Measurements from ENCODE around the gene ASTN1.
"Not testable (repeated sequence)": the region's sequence is repeated elsewhere in the genome, so short reads cannot be mapped to it uniquely, and the experiment has no call there.

ASTN1 gene

GRCh38 chr1:177122461-177123251 is 41.9 kb downstream of the ASTN1 start:
- no peak for DNase-seq
- in situ Hi-C loops (cut with MboI; ENCODE audit: low pct_unique_long_range_greater_than_20kb, low sequenced_read_pairs): no loop called here

GRCh38 chr1:177119311-177119710 is 45.2 kb downstream of the ASTN1 start:
- no peak for DNase-seq
- in situ Hi-C loops (cut with MboI; ENCODE audit: low pct_unique_long_range_greater_than_20kb, low sequenced_read_pairs): no loop called here

- no peak for DNase-seq
- in situ Hi-C loops (cut with MboI; ENCODE audit: low pct_unique_long_range_greater_than_20kb, low sequenced_read_pairs): no loop called here
Observed at GRCh38 chr1:177118901-177119300, 45.6 kb downstream of the ASTN1 start.

DNA sequence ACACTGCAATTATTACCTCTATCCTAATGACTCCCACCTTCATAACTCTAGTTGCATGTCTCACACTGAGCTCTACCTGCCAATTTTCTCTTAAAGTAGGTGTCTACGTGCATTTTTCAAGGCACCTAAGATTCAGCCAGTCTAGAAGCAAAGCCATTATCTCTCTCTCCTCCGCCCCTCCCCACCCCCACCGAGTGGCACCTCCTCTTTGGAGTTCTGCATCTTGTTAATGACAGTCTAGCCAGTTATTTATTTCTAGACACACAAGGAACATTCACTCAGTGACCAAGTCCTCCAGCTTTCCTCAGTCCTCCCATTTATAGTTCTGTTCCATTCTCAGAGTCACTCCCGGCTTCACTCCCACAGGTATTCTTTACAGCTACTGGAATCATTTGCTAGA is 47.6 kb downstream of the ASTN1 start:
- in situ Hi-C loops (cut with MboI; ENCODE audit: low pct_unique_long_range_greater_than_20kb, low sequenced_read_pairs): no loop called here
- no peak for DNase-seq

GRCh38 chr1:177106614-177107365 is 57.7 kb downstream of the ASTN1 start:
- in situ Hi-C loops (cut with MboI; ENCODE audit: low pct_unique_long_range_greater_than_20kb, low sequenced_read_pairs): no loop called here

GRCh38 chr1:177106196-177106595 is 58.3 kb downstream of the ASTN1 start:
- in situ Hi-C loops (cut with MboI; ENCODE audit: low pct_unique_long_range_greater_than_20kb, low sequenced_read_pairs): no loop called here
- no peak for DNase-seq

More at GRCh38 chr1:177106614-177107365, 57.7 kb downstream of the ASTN1 start:
- no peak for DNase-seq

GRCh38 chr1:177103005-177103852 is 61.3 kb downstream of the ASTN1 start:
- no peak for DNase-seq
- in situ Hi-C loops (cut with MboI; ENCODE audit: low pct_unique_long_range_greater_than_20kb, low sequenced_read_pairs): no loop called here

GRCh38 chr1:177092001-177092400 is 72.5 kb downstream of the ASTN1 start:
- no peak for DNase-seq
- in situ Hi-C loops (cut with MboI; ENCODE audit: low pct_unique_long_range_greater_than_20kb, low sequenced_read_pairs): no loop called here

- no peak for DNase-seq
- in situ Hi-C loops (cut with MboI; ENCODE audit: low pct_unique_long_range_greater_than_20kb, low sequenced_read_pairs): no loop called here
Observed at GRCh38 chr1:177091040-177091439, 73.5 kb downstream of the ASTN1 start.

DNA sequence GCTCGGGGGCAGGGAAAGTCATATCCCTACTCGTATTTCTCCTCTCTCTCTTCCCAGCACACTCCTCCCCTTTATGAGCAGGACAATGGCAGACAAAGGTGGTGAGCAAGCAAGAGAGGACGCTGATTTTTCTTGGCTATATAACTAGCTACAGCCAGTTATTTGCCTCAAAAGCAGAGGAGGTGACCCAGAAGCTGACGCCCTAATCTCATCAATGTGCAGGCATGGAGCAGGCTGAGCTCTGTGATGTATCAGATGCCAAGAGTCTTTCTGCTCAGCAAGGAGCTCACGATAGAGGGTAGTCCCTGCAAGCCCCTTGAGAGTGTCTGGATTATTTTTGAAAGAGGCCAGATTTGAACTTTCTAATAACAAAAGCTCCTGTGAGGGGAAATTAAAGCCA is 75.5 kb downstream of the ASTN1 start:
- DNase-seq: no peak
- in situ Hi-C loops (cut with MboI; ENCODE audit: low pct_unique_long_range_greater_than_20kb, low sequenced_read_pairs): no loop called here

DNA sequence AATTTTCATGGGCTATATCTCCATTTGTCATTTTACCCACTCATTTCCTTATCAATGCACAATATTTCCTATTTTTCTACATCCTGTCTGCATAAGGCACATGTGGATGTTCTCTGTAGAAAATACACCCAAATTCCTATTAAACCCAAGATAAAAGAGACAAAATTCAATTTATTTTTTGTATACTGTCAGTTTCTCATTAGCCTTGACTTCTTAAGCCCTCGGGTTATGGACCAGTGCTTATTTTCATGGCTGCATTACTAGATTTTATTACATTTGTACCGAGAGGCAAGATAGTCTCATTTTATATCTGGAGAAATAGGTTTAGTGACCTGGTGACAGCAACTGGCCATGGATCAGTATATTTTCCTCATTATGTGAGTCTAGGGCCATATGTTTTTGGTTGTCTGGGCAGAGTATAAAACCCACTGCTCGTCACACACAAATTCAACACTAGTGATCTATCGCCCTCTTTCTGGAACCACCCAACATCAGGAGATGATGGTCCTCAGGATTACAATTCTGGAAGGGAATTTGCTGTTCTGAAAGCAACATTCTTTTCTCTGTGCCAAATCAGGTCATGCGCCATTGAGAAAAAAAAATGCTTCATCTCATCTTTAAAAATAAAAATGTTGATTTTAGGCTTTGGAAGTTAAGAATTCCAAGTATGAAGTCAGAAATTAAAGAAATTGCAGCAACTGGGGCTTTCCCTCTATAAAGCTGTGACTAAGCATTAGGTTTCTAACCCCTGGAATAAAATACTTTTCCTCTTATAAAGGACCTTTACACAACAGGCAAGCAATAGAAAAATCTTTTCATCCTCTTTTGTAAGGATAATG is 81.4 kb downstream of the ASTN1 start:
- DNase-seq: no peak
- in situ Hi-C loops (cut with MboI; ENCODE audit: low pct_unique_long_range_greater_than_20kb, low sequenced_read_pairs): no loop called here

- no peak for DNase-seq
- in situ Hi-C loops (cut with MboI; ENCODE audit: low pct_unique_long_range_greater_than_20kb, low sequenced_read_pairs): no loop called here
Observed at GRCh38 chr1:177080564-177080963, 83.9 kb downstream of the ASTN1 start.

DNA sequence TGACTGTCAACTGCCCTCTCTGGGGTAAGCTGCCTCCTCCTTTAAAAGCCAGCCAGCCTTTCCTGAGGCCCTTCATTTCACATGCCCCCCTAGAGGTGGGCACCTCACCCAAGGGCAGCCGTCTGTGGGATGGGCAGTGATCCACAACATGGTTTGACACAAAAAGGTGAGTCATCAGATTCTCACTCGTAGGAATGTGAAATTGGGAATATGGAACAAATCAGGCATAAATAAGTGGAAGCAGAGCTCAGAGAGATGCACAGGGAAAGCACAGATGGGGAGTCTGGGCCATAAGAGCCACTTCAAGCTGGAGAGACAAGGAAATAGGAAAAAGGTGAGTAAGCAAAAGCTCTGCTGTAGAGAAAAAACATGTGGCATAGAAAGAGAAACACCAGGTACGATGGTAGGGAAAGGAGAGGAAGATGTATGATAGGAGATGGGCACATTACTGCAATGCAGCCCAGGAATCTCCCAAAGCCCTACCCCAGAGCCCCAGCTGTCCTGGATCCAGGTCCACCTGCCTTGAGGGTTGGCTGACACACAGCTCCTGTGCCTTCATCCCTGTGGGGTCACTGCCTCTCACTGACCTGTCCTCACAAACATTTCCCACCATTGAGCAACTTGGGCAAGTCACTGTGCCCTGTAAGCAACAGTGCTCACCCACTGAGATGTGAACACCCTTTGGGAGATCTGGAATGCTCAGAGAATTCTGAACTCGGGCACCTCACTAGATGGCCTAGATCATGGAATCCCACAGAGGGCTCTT is 86.6 kb downstream of the ASTN1 start:
- DNase-seq: no peak
- in situ Hi-C loops (cut with MboI; ENCODE audit: low pct_unique_long_range_greater_than_20kb, low sequenced_read_pairs): no loop called here

- in situ Hi-C loops (cut with MboI; ENCODE audit: low pct_unique_long_range_greater_than_20kb, low sequenced_read_pairs): no loop called here
- DNase-seq: no peak
Observed at GRCh38 chr1:177077006-177077405, 87.5 kb downstream of the ASTN1 start.

DNA sequence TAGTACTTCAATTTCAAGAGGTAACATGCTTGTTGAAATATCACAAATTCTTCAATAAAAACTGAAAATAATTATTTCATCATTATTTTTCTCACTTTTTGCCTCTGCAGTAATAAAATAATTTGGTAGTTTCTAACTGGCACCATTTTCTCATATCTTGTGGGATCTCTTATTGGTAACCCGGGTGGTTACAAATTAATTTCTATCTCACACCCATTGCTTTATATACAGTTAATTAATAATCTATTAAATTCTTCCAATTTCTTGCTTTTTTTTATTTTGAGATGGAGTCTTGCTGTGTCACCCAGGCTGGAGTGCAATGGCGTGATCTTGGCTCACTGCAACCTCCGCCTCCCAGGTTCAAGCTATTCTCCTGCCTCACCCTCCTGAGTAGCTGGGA is 89.7 kb downstream of the ASTN1 start:
- DNase-seq; in situ Hi-C loops (cut with MboI; ENCODE audit: low pct_unique_long_range_greater_than_20kb, low sequenced_read_pairs): not testable (repeated sequence)

DNA sequence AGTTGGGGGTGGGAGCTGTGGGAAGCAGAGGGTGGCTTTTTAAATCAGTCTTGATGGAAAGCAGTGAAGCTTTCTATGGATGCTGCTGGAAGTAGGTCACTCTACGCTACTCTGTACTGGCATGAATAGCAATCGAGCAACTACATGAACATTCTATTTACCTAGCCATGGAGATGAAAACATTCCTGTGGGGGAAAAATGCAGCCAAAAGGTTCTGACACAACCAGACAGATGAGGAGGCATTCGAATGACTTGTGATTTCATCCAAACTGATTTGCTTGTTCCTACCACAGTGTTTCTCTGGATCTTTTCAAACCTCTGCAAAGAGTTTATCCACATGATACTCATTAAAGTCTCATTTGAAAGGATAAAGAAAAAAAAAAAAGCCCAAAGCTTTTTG is 95.0 kb downstream of the ASTN1 start:
- no peak for DNase-seq
- in situ Hi-C loops (cut with MboI; ENCODE audit: low pct_unique_long_range_greater_than_20kb, low sequenced_read_pairs): no loop called here

DNA sequence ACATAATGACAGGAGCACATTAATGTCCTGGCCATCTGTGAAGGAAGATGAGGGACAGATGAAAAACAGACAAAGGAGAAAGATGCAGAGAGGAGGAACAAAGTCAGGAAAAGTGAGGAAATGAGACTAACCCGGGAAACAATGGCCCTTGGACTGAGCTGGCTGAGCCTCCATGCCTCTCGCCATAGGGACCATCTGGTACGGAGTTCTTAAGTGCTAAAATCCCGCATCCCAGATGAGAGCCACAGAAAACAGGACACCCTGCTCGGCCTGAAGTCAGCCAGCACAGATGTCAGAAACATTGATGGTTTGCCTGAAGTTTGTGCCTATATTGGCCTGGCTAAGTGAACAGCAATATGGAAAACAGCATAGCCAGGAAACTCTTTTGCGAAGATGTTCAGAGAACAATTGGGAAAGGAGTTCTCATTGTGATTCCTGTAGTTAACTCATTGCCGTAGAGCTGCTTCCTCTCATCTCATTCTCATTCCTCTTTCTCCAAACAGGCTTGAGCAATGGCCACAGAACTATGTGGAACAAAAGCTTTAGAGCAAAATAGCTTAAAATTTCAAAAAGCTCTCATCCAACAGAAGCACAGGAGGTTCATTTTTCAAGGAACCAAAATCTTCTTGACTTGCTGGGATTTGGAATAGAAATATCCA is 96.6 kb downstream of the ASTN1 start:
- DNase-seq: no peak
- in situ Hi-C loops (cut with MboI; ENCODE audit: low pct_unique_long_range_greater_than_20kb, low sequenced_read_pairs): no loop called here

- no peak for DNase-seq
- in situ Hi-C loops (cut with MboI; ENCODE audit: low pct_unique_long_range_greater_than_20kb, low sequenced_read_pairs): no loop called here
Observed at GRCh38 chr1:177065430-177065829, 99.1 kb downstream of the ASTN1 start.
